Lung (tissue), 12 donors: ENCODE data around the gene NCAM1. TPM values are rescaled to one million over a fixed set of nuclear protein-coding genes. Genes with fewer than 3 reads are reported as not detected.

Source experiments
- ATAC-seq: fragments of 200-7000 bp; cut with Tn5 transposase; one replicate; pipeline ENCODE4 v1.9.1; 2020; ENCODE audit warnings: moderate number of reproducible peaks; ENCODE audit not compliant: insufficient read depth, low FRiP score
- DNase-seq, 3 donors: peaks; one replicate each; pipeline ENCODE4 v3.0.0-alpha.2; 2013 to 2017
- H3K27ac ChIP-seq, 2 donors: one replicate each; pipeline ENCODE4 v1.5.1; 2013; ENCODE audit warnings: mild to moderate bottlenecking in 2 of 2, moderate library complexity in 2 of 2, control low read depth in 1 of 2, inconsistent platforms in 1 of 2, low read depth in 1 of 2, low read length in 1 of 2
- H3K27me3 ChIP-seq, 3 donors: one replicate each; pipeline ENCODE4 v1.5.1; 2013; ENCODE audit warnings: low read length in 2 of 3; ENCODE audit not compliant: control insufficient read depth in 3 of 3, insufficient read depth in 3 of 3
- H3K36me3 ChIP-seq, 4 donors: one replicate each; pipeline ENCODE4 v1.5.1; 2013; ENCODE audit warnings: low read length in 4 of 4, mild to moderate bottlenecking in 1 of 4, moderate library complexity in 1 of 4; ENCODE audit not compliant: control insufficient read depth in 4 of 4, insufficient read depth in 4 of 4
- H3K4me1 ChIP-seq, 5 donors: one replicate each; pipeline ENCODE4 v1.5.1; 2013; ENCODE audit warnings: low read length in 5 of 5, mild to moderate bottlenecking in 2 of 5, moderate library complexity in 1 of 5; ENCODE audit not compliant: control insufficient read depth in 5 of 5, insufficient read depth in 5 of 5
- H3K4me3 ChIP-seq: one replicate; pipeline ENCODE4 v1.5.1; 2013; ENCODE audit warnings: mild to moderate bottlenecking, control low read depth, moderate library complexity
- H3K9ac ChIP-seq, 2 donors: one replicate each; pipeline ENCODE4 v1.5.1; 2013; ENCODE audit warnings: low read length in 2 of 2, control low read depth in 1 of 2; ENCODE audit not compliant: insufficient read depth in 1 of 2
- H3K9me3 ChIP-seq, 4 donors: one replicate each; pipeline ENCODE4 v1.5.1; 2013; ENCODE audit warnings: low read length in 3 of 4, mild to moderate bottlenecking in 1 of 4, moderate library complexity in 1 of 4; ENCODE audit not compliant: control insufficient read depth in 4 of 4, insufficient read depth in 3 of 4
- WGBS, 2 donors: extraction: QIAGEN DNeasy Blood & Tissue Kit; methylation state at CpG; one replicate each; pipeline ENCODE4 v1.1.7; 2013; 5-methylcytosine and 5-hydroxymethylcytosine counted together
- polyA plus RNA-seq, 2 donors: library from polyadenylated mRNA; stranded (reverse); fragments of 200-250 nt; gene quantifications; one replicate each; pipeline ENCODE4 v1.2.1, GENCODE V29; 2013
- total RNA-seq, 2 donors: library from RNA; depleted of rRNA in 1 of 2; stranded (reverse); fragments of >200 nt in 1 of 2; gene quantifications; one replicate each; pipeline ENCODE4 v1.2.1, GENCODE V29; 2014 to 2021
- TF ChIP-seq, protein P1 (sequence below): IDR thresholded peaks from 2 replicates; pipeline ENCODE4 v1.5.1; 2012; ENCODE audit warnings: mild to moderate bottlenecking; ENCODE audit errors: control extremely low read depth, extremely low read depth
- donor health status: control.
- donor health status: control.
- donor health status: Bipolar disorder and iron deficiency.
- donor health status: healthy.
- donor health status: DM: yes; HTN: yes; CAD: no.

Gene NCAM1
- total and polyA plus RNA-seq, 4 donors: 0.28 to 36.5 (median 2.4) TPM

DNA sequence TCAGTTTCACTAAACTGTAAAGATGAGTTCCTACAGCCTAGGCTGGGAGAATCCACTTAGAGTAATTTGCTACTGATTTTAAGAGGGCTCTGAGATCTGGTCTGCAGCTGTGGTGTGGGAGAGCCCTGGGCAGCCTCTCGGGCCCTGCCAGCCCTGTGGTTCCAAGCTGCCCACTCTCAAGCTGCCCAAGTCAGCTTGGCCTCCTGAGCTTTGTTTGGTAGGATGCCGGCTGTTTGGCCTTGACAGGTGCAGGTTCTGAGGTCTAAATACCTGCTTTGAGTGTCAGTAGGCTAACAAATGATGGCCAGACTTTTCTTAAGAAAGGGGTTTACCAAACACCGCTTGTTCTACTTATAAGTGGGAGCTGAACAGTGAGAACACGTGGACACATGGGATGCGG lies 219.9 kb downstream of the NCAM1 start:
- no peak for ATAC-seq
- Histone ChIP-seq H3K9me3 (no peaks in the 10 kb centered on the region), H3K4me3 (no peak overlapping the region), H3K9ac (no peak overlapping the region), H3K27me3 (no peaks in the 10 kb centered on the region), H3K36me3 (no peaks in the 10 kb centered on the region), H3K4me1 (peaks cover 0 to 33% (median 13%) of the 10 kb centered on the region in 5 donors), H3K27ac (no peak overlapping the region)
- DNase-seq: no peak
- TF ChIP-seq, protein P1, sequence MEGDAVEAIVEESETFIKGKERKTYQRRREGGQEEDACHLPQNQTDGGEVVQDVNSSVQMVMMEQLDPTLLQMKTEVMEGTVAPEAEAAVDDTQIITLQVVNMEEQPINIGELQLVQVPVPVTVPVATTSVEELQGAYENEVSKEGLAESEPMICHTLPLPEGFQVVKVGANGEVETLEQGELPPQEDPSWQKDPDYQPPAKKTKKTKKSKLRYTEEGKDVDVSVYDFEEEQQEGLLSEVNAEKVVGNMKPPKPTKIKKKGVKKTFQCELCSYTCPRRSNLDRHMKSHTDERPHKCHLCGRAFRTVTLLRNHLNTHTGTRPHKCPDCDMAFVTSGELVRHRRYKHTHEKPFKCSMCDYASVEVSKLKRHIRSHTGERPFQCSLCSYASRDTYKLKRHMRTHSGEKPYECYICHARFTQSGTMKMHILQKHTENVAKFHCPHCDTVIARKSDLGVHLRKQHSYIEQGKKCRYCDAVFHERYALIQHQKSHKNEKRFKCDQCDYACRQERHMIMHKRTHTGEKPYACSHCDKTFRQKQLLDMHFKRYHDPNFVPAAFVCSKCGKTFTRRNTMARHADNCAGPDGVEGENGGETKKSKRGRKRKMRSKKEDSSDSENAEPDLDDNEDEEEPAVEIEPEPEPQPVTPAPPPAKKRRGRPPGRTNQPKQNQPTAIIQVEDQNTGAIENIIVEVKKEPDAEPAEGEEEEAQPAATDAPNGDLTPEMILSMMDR: no peak
- WGBS, 2 donors: 91 to 92% methylated on average over 5 of the region's 5 CpGs

DNA sequence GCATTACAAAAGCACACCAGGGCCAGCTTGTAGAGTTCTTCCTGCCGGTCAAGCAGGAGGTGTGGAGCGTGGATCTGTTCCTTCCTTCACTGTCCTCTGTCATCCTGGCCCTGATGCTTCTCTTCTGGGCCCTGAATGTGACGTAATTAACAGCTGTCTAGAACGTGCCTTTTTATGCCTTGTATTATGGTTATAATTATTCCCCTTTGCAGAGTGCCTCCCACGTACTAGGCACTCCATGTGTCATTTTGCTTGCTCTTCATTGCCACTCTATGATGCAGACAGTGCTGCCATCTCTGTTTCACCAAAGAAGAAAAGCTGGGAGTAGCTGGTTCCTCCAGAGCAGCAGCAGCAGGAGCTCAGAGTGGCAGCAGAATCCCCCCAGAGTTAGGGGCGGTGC lies 221.1 kb downstream of the NCAM1 start:
- H3K27me3 ChIP-seq: no peaks in the 10 kb centered on the region
- TF ChIP-seq, protein P1: no peak
- H3K36me3 ChIP-seq: no peaks in the 10 kb centered on the region
- ATAC-seq (no peak), DNase-seq (no peak)
- H3K9me3 ChIP-seq: no peaks in the 10 kb centered on the region
- no peak overlapping the region for H3K4me3 ChIP-seq
- no peak overlapping the region for H3K27ac ChIP-seq
- WGBS, 2 donors: 82 to 84% methylated on average over 6 of the region's 6 CpGs
- peaks cover 0 to 32% (median 6%) of the 10 kb centered on the region in 5 donors for H3K4me1 ChIP-seq
- no peak overlapping the region for H3K9ac ChIP-seq

DNA sequence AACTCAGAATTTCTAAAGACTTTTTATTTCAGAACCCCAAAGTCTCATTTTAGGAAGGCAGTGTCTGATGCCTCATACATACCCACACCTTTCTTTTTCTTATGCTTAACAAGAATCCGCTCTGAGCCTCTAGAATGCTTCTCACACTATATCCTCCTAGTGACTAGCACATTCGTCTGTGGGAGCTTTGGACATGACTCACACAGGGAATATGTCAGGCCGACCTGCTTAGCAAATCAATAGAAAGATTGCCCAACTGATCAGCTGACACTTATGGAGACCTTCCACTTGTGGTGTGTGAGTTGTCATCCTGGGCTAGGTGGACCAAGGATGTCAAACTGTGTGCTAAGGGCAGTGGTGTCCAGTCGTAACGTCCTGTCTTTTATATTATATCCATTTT lies 223.3 kb downstream of the NCAM1 start:
- H3K36me3 ChIP-seq: no peaks in the 10 kb centered on the region
- no peak overlapping the region for H3K9ac ChIP-seq
- DNase-seq (no peak), ATAC-seq (no peak)
- no peaks in the 10 kb centered on the region for H3K9me3 ChIP-seq
- no peaks in the 10 kb centered on the region for H3K27me3 ChIP-seq
- H3K27ac ChIP-seq: no peak overlapping the region
- H3K4me1 ChIP-seq: peaks cover 0 to 31% (median 14%) of the 10 kb centered on the region in 5 donors
- no peak overlapping the region for H3K4me3 ChIP-seq
- TF ChIP-seq, protein P1: no peak
- WGBS, 2 donors: 83 to 87% methylated on average over 5 of the region's 5 CpGs

DNA sequence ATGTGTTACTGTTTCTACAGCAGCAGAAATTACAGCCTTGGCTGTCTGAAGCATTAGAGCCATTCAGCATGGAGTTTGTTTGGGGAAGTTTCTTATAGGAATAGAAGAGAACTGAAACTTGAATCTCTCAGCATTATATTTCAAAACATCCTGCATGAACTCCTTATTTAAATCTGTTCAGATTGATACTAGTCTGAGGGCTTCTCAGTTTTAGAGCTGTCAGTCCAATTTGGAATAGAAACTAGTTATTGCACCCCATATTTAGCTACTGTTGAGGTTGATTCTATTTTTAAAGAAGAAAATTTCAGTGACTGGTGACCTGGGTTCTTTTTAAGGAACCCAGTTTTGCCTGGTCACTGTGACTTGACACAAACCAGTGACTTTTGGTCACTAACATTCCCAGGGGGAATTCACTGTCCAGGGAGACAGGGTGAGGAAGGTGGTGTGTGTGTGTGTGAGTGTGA lies 227.2 kb downstream of the NCAM1 start:
- H3K9me3 ChIP-seq: peaks cover 0 to 2% (median 0%) of the 10 kb centered on the region in 4 donors
- DNase-seq (no peak), ATAC-seq (peak; percentile 24)
- H3K27ac ChIP-seq: peak overlapping the region in 1 of 2 donors; percentile 15
- no peak overlapping the region for H3K4me3 ChIP-seq
- no peak overlapping the region for H3K9ac ChIP-seq
- H3K27me3 ChIP-seq: no peaks in the 10 kb centered on the region
- TF ChIP-seq, protein P1: no peak
- no peaks in the 10 kb centered on the region for H3K36me3 ChIP-seq
- peaks cover 1 to 56% (median 27%) of the 10 kb centered on the region in 5 donors for H3K4me1 ChIP-seq
